Spinal cord (tissue), 10 donors: ENCODE data around the gene DNAH6. TPM values are rescaled to one million over a fixed set of nuclear protein-coding genes. Genes with fewer than 3 reads are reported as not detected.

ENCODE experiments used
- DNase-seq, 6 donors: peaks; one replicate each; pipeline versions ENCODE4 v3.0.0 to v3.0.0-alpha.2; 2013 to 2015; ENCODE audit warnings: low spot score in 6 of 6, low read depth in 4 of 6
- H3K27ac ChIP-seq: one replicate; pipeline ENCODE4 v1.5.1; 2013; ENCODE audit warnings: low read depth, low read length, control low read depth
- H3K27me3 ChIP-seq: one replicate; pipeline ENCODE4 v1.6.1; 2013; ENCODE audit warnings: low read length; ENCODE audit not compliant: control insufficient read depth, insufficient read depth
- H3K36me3 ChIP-seq: one replicate; pipeline ENCODE4 v1.6.1; 2013; ENCODE audit warnings: low read length; ENCODE audit not compliant: control insufficient read depth, insufficient read depth
- H3K4me1 ChIP-seq: one replicate; pipeline ENCODE4 v1.6.1; 2013; ENCODE audit warnings: low read length; ENCODE audit not compliant: control insufficient read depth, insufficient read depth
- H3K4me3 ChIP-seq: one replicate; pipeline ENCODE4 v1.5.1; 2013; ENCODE audit warnings: low read depth, low read length, control low read depth
- H3K9me3 ChIP-seq: one replicate; pipeline ENCODE4 v1.6.1; 2013; ENCODE audit warnings: low read length; ENCODE audit not compliant: control insufficient read depth, insufficient read depth
- WGBS: methylation state at CpG from one replicate; pipeline ENCODE4 v1.1.5; 2013; ENCODE audit warnings: missing lambda C conversion rate; ENCODE audit not compliant: insufficient coverage; 5-methylcytosine and 5-hydroxymethylcytosine counted together
- polyA plus RNA-seq, 2 donors: library from polyadenylated mRNA; unstranded; fragments of 120-200 nt; gene quantifications; one replicate each; pipeline ENCODE4 v1.2.1, GENCODE V29; 2013; ENCODE audit not compliant: insufficient read length in 2 of 2
- total RNA-seq, 2 donors: library from RNA; depleted of rRNA in 1 of 2; stranded (reverse); fragments of 120-200 nt in 1 of 2; fragments of >200 nt in 1 of 2; gene quantifications; one replicate each; pipeline versions ENCODE4 v1.2.3 to v1.2.4, GENCODE V29; 2013 to 2014
- donor health status: healthy.

The DNAH6 gene
- total and polyA plus RNA-seq, 4 donors: 1.6 to 7.8 (median 4.7) TPM

DNA sequence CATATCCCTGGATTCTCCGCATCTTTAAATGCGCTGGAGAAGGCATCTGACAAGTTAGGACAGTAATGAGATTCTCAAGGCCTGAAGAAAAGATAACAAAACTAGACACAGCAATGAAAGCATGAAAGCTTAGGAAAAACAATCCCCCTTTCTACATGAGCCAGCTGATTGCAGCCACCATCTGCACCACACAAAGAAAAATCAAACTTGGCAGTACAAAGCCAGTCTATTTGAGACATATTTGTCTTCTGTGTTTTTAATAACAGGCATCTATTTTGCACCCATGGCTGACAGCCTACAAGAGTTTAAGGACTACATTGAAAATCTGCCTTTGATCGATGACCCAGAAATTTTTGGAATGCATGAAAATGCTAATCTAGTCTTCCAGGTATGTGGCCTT lies 281.0 kb downstream of the DNAH6 start:
- Histone ChIP-seq H3K36me3 (peaks cover 8% of the 10 kb centered on the region), H3K27me3 (no peaks in the 10 kb centered on the region), H3K4me1 (no peaks in the 10 kb centered on the region), H3K9me3 (no peaks in the 10 kb centered on the region), H3K27ac (no peak overlapping the region), H3K4me3 (no peak overlapping the region)
- no CpG with 5 or more reads among the region's 3 CpGs for WGBS
- DNase-seq: peak in 2 of 6 donors; percentile 3 to 29

DNA sequence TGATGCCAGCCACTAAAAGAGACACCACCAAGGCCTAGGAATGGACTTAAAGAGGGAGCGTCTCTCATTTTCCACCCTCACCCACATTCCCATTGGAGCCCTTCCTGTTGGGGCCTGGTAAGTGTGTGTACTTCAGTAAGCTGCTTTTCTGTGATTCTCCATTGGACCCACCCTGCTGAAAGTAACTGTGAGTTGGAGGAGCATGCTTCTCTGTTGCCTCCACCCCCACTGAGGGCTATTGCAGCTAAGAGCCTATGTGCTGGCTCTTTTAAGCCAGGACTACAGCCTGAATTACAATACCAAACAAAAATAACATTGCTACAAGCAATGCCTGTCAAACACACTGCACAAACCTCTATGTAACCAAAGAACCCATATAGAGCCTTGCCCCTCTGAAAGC lies 283.5 kb downstream of the DNAH6 start:
- DNase-seq: no peak
- H3K4me1 ChIP-seq: no peaks in the 10 kb centered on the region
- no peak overlapping the region for H3K4me3 ChIP-seq
- H3K36me3 ChIP-seq: peaks cover 8% of the 10 kb centered on the region
- no peaks in the 10 kb centered on the region for H3K27me3 ChIP-seq
- WGBS: no CpG with 5 or more reads among the region's 1 CpG
- H3K27ac ChIP-seq: no peak overlapping the region
- H3K9me3 ChIP-seq: no peaks in the 10 kb centered on the region

DNA sequence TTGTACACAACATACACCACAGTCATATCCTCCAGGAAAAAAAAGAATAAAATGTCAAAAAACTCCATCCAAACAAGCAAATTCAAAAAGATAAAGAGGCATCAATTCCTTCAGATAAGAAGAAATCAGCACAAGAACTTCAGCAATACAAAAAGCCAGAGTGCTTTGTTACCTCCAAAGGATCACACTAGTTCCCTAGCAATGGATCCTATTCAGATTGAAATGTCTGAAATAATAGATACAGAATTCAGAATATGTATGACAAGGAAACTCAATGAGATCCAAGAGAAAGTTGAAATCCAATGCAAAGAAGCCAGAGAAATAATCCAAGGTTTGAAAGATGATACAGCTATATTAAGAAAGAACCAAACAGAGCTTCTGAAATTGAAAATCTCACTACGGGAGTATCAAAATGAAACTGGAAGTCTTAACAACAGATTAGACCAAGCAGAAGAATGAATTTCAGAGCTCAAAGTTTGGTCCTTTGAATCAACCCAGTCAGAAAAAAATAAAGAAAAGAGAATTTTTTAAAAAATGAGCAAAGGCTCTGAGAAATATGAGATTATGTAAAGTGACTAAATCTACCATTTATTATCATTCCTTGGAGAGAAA lies 284.0 kb downstream of the DNAH6 start:
- Histone ChIP-seq H3K9me3 (no peaks in the 10 kb centered on the region), H3K36me3 (peaks cover 8% of the 10 kb centered on the region), H3K4me3 (no peak overlapping the region), H3K27me3 (no peaks in the 10 kb centered on the region), H3K27ac (no peak overlapping the region), H3K4me1 (no peaks in the 10 kb centered on the region)
- no CpG with 5 or more reads among the region's 1 CpG for WGBS
- DNase-seq: no peak

DNA sequence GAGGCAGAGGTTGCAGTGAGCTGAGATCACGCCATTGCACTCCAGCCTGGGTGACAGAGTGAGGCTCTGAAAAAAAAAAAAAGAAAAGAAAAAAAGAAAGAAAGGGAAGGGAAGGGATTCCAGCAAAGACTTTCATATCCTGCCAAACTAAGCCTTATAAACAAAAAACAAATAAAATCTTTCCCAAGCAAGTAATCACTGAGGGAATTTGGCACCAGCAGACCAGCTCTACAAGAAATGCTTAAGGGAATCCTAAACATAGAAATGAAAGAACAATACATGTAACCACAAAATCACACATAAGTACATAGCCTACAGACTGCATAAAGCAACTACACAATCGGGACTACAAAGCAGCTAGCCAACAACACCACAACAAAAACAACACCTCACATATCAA lies 285.5 kb downstream of the DNAH6 start:
- WGBS: no CpG with 5 or more reads among the region's 2 CpGs
- no peaks in the 10 kb centered on the region for H3K4me1 ChIP-seq
- H3K27me3 ChIP-seq: no peaks in the 10 kb centered on the region
- H3K4me3 ChIP-seq: no peak overlapping the region
- DNase-seq: no peak
- H3K9me3 ChIP-seq: no peaks in the 10 kb centered on the region
- H3K27ac ChIP-seq: no peak overlapping the region
- peaks cover 8% of the 10 kb centered on the region for H3K36me3 ChIP-seq

DNA sequence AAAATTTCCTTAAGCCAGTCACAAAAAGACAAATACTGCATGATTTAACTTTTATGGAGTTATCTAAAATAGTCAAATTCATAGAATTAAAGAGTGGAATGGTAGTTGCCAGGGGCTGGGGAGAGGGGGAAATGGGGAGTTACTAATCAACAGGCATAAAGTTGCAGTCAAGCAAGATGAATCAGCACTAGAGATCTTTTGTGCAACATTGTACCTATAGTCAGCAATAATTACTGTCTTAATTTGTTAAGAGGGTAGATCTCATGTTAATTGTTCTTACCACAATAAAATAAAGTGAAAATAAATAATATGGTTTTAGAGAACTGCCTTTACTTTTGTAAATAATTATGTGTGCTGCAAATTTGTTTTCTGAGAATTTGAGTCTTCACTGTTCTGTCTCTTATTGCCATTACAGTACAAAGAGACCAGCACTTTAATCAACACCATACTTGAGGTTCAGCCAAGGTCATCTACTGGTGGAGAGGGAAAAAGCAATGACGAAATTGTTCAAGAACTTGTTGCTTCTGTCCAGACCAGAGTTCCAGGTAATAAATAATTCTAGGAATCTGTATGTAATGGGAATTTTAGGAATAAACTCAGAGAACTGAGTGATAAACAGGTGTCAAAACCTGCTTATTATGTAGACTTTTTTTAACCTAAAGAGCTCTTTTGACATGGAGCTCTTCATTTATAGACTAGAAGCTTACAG lies 289.1 kb downstream of the DNAH6 start:
- Histone ChIP-seq H3K9me3 (no peaks in the 10 kb centered on the region), H3K27ac (no peak overlapping the region), H3K4me3 (no peak overlapping the region), H3K27me3 (no peaks in the 10 kb centered on the region), H3K4me1 (no peaks in the 10 kb centered on the region), H3K36me3 (no peaks in the 10 kb centered on the region)
- no CpG with 5 or more reads among the region's 1 CpG for WGBS
- no peak for DNase-seq

DNA sequence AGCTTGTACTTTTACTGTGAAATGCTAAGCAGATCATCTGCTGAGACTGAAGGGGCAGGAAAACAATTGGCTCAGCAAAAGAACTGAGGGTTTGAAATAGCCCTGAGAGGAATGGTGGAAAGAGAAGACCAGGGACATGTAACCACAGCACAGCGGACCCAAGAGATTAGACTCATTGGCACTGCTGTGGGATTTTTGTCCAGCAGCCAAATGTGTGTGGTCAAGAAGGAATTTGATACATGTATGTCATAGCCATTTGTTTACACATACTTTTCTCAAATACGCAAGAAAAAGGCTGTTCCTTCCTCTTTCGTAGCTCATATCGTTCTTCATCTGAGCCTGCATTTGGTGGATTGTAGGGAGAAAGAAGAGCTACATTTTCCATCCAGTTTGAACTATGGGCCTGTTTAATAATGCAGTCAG lies 290.8 kb downstream of the DNAH6 start:
- Histone ChIP-seq H3K36me3 (no peaks in the 10 kb centered on the region), H3K27me3 (no peaks in the 10 kb centered on the region), H3K9me3 (no peaks in the 10 kb centered on the region), H3K4me3 (no peak overlapping the region), H3K27ac (no peak overlapping the region), H3K4me1 (no peaks in the 10 kb centered on the region)
- no peak for DNase-seq
- no CpG with 5 or more reads among the region's 4 CpGs for WGBS

DNA sequence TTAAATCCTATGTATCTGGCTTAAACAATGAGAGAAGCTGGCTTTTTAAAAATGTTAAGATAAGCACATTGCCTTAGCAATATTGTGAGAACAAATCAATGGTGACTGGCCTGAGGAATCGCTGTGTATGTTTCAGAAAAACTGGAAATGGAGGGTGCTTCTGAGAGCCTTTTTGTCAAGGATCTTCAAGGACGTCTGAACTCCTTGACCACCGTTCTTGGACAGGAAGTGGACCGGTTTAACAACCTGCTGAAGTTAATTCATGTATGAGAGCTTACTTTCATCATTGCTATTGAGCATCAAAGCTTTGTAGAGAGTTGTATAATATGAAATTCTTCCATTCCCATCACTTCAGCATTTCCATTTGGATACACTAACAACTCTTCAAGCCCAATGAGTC lies 292.0 kb downstream of the DNAH6 start:
- Histone ChIP-seq H3K36me3 (no peaks in the 10 kb centered on the region), H3K27me3 (no peaks in the 10 kb centered on the region), H3K27ac (no peak overlapping the region), H3K9me3 (no peaks in the 10 kb centered on the region), H3K4me3 (no peak overlapping the region), H3K4me1 (no peaks in the 10 kb centered on the region)
- DNase-seq: no peak
- WGBS: 82% methylated on average over 1 of the region's 4 CpGs

DNA sequence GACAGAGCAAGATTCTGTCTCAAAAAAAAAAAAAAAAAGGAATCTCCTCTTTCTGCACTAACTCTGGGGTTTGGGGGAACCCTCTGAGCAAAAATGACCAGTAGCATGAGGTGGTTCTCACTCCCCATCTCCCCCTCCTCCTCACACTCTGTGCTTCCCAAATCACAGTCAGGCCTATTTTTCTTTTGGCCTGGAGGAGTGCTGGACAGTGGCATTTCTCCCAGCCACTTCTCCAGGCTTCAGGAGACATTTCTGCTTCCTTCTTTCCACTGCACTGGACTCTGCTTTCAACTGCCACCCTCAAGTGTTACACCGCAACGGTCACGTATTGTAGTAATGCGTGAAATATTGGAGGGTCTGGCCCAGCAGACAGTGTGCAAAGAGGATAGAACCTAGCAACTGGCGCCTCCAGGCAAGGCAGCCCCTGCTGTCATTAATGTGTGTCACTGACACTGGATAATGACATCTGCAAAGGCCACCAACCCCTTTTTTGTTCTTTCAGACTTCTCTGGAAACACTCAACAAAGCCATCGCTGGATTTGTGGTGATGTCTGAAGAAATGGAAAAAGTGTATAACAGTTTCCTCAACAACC lies 295.6 kb downstream of the DNAH6 start:
- 90% methylated on average over 2 of the region's 6 CpGs for WGBS

DNA sequence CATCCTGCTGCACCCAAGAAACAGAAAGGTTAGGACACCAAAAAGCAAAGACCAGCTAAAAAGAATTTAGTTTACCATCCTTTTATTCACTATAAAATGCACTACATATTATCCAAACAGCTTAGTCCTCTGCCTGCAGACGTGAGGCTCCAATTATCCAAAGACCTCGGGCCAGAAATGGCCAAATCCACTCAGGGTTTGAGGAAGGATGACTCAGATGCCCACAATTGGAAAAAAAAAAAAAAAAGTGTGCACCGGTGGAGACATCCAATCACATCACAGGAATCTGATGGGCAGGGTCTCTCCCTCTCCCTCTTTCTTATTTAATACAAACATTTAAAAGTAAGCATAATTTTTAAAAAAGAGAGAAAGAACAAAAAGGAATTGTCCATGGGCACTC lies 298.8 kb downstream of the DNAH6 start:
- 80% methylated on average over 1 of the region's 3 CpGs for WGBS
- Histone ChIP-seq H3K4me3 (no peak overlapping the region), H3K27ac (no peak overlapping the region), H3K36me3 (no peaks in the 10 kb centered on the region), H3K27me3 (no peaks in the 10 kb centered on the region), H3K9me3 (no peaks in the 10 kb centered on the region), H3K4me1 (no peaks in the 10 kb centered on the region)
- no peak for DNase-seq

More for the DNA sequence above, 295.6 kb downstream of the DNAH6 start:
- Histone ChIP-seq H3K4me1 (no peaks in the 10 kb centered on the region), H3K9me3 (no peaks in the 10 kb centered on the region), H3K4me3 (no peak overlapping the region), H3K36me3 (no peaks in the 10 kb centered on the region), H3K27me3 (no peaks in the 10 kb centered on the region), H3K27ac (no peak overlapping the region)
- DNase-seq: no peak
